HL-60 (cell line): ENCODE data around the gene SMCP.

Experiments used
- DNase-seq, 2 experiments: peaks; one replicate each; pipeline ENCODE4 v3.0.0-alpha.2; 2010 to 2020; ENCODE audit warnings: low read depth in 1 of 2, low spot score in 1 of 2
- H3K27ac ChIP-seq: fragments of 250-450 bp; sonication (Bioruptor Pico); replicated peaks from 2 replicates; pipeline ENCODE4 v1.5.1; 2020; ENCODE audit warnings: mild to moderate bottlenecking, moderate library complexity
- H3K27me3 ChIP-seq: fragments of 250-450 bp; sonication (Bioruptor Pico); 2 replicates; pipeline ENCODE4 v1.5.1; 2021; ENCODE audit warnings: mild to moderate bottlenecking, moderate library complexity; ENCODE audit not compliant: insufficient read depth, poor library complexity, severe bottlenecking
- H3K4me3 ChIP-seq: replicated peaks from 2 replicates; pipeline ENCODE4 v1.5.1; 2011; ENCODE audit warnings: mild to moderate bottlenecking, control low read depth, low read length; ENCODE audit not compliant: insufficient read depth
- GABPA ChIP-seq: IDR thresholded peaks from 2 replicates; pipeline ENCODE4 v1.6.1; 2012; ENCODE audit warnings: low read depth
- POLR2AphosphoS5 ChIP-seq: IDR thresholded peaks from 2 replicates; pipeline ENCODE4 v1.6.1; 2012; ENCODE audit warnings: low read depth
- REST ChIP-seq: IDR thresholded peaks from 2 replicates; pipeline ENCODE4 v1.6.1; 2012; ENCODE audit warnings: low read depth; ENCODE audit not compliant: insufficient replicate concordance
- SPI1 ChIP-seq: IDR thresholded peaks from 2 replicates; pipeline ENCODE4 v1.6.1; 2012; ENCODE audit warnings: low read depth, mild to moderate bottlenecking, borderline replicate concordance
- TF ChIP-seq, protein P1 (sequence below): IDR thresholded peaks from one replicate; pipeline ENCODE4 v1.5.1; 2011; ENCODE audit warnings: low read length, control low read depth, inconsistent platforms; ENCODE audit not compliant: insufficient read depth

SMCP gene

GRCh38 chr1:152909206-152909605, 31.1 kb downstream of the SMCP start:
- no peak overlapping the region for H3K27ac ChIP-seq
- H3K4me3 ChIP-seq = no peak overlapping the region
- TF ChIP-seq SPI1 (no peak), GABPA (no peak), POLR2AphosphoS5 (no peak), REST (no peak)
- TF ChIP-seq, protein P1, sequence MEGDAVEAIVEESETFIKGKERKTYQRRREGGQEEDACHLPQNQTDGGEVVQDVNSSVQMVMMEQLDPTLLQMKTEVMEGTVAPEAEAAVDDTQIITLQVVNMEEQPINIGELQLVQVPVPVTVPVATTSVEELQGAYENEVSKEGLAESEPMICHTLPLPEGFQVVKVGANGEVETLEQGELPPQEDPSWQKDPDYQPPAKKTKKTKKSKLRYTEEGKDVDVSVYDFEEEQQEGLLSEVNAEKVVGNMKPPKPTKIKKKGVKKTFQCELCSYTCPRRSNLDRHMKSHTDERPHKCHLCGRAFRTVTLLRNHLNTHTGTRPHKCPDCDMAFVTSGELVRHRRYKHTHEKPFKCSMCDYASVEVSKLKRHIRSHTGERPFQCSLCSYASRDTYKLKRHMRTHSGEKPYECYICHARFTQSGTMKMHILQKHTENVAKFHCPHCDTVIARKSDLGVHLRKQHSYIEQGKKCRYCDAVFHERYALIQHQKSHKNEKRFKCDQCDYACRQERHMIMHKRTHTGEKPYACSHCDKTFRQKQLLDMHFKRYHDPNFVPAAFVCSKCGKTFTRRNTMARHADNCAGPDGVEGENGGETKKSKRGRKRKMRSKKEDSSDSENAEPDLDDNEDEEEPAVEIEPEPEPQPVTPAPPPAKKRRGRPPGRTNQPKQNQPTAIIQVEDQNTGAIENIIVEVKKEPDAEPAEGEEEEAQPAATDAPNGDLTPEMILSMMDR = no peak
- DNase-seq = no peak
- H3K27me3 ChIP-seq = peaks cover 7% of the 10 kb centered on the region

DNA sequence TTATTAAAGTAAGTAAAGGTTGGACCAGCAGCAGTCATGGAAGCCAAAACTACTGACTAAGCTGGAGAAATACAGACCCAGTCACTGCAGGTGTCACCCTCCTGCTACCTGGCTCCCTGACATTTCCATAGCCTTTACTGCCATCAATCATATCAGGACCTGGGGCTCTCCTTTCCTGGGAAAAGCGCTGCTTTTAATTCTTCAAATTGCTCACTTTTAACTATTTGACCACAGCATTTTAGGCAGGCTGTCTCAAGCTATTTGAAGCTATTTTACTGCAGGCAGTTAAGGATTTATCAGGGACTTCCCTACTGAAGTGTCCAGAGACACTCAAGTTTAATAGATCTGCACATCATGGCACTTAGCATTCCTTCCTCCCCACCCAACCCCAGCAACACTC, 34.3 kb downstream of the SMCP start:
- peaks cover 17% of the 10 kb centered on the region for H3K27me3 ChIP-seq
- no peak overlapping the region for H3K27ac ChIP-seq
- DNase-seq = no peak
- H3K4me3 ChIP-seq = no peak overlapping the region
- TF ChIP-seq, protein P1 = no peak
- TF ChIP-seq GABPA (no peak), SPI1 (no peak), POLR2AphosphoS5 (no peak), REST (no peak)

DNA sequence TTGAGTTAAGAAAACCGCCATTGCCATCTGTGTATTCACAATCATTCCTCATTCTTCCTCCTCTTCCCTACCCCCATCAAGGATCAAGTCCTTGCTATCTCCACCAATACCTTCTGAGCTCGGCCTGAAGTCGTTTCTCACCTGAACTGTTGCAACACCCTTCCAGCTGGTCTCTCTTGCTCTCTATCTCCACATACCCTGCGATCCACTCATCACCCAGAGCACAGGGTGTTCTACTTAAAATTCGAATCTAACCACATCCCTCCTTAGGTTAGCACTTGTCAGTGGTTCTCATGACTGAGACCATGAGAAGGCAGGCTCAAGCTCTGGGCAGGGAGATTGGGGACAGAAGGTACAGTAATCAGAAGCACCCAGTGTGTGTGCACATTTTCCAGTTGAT, 34.8 kb downstream of the SMCP start:
- H3K27ac ChIP-seq = no peak overlapping the region
- peaks cover 18% of the 10 kb centered on the region for H3K27me3 ChIP-seq
- DNase-seq = no peak
- no peak for TF ChIP-seq POLR2AphosphoS5
- TF ChIP-seq REST = no peak
- TF ChIP-seq, protein P1 = no peak
- no peak for TF ChIP-seq SPI1
- no peak for TF ChIP-seq GABPA
- no peak overlapping the region for H3K4me3 ChIP-seq
